Activated naive CD8-positive, alpha-beta T cell treated with anti-CD3 and anti-CD28 coated beads, Interleukin-2, amount 50 U/mL, for 24 hours (primary cell): Measurements from ENCODE around the gene HMG20A.

Experiments used
- ATAC-seq: fragments of 150-1000 bp; cut with Tn5 transposase; one replicate; pipeline ENCODE4 v1.10.0; 2021
- DNase-seq: peaks from one replicate; pipeline ENCODE4 v3.0.0; 2021
- H3K27ac Mint-ChIP-seq: one replicate; pipeline ENCODE4 v1.8.0; 2021; ENCODE audit warnings: mild to moderate bottlenecking, mixed read lengths
- H3K27me3 Mint-ChIP-seq: one replicate; pipeline ENCODE4 v1.8.0; 2021; ENCODE audit warnings: mixed read lengths
- H3K36me3 Mint-ChIP-seq: one replicate; pipeline ENCODE4 v1.8.0; 2021; ENCODE audit warnings: low read depth, mixed read lengths
- H3K4me1 Mint-ChIP-seq: one replicate; pipeline ENCODE4 v1.8.0; 2021; ENCODE audit warnings: mixed read lengths
- H3K4me3 Mint-ChIP-seq: one replicate; pipeline ENCODE4 v1.8.0; 2021; ENCODE audit warnings: mild to moderate bottlenecking, moderate library complexity, mixed read lengths
- H3K9me3 Mint-ChIP-seq: one replicate; pipeline ENCODE4 v1.8.0; 2021; ENCODE audit warnings: mixed read lengths

HMG20A gene

GRCh38 chr15:77414789-77415442, 5.8 kb upstream of the HMG20A start:
- DNase-seq (no peak), ATAC-seq (no peak)
- no peaks in the 10 kb centered on the region for H3K27me3 Mint-ChIP-seq
- no peak overlapping the region for H3K4me3 Mint-ChIP-seq
- H3K9me3 Mint-ChIP-seq: no peaks in the 10 kb centered on the region
- no peak overlapping the region for H3K27ac Mint-ChIP-seq
- H3K4me1 Mint-ChIP-seq: peaks cover 33% of the 10 kb centered on the region
- H3K36me3 Mint-ChIP-seq: peaks cover 5% of the 10 kb centered on the region

- H3K4me1 Mint-ChIP-seq: peaks cover 28% of the 10 kb centered on the region
- DNase-seq (no peak), ATAC-seq (no peak)
- no peaks in the 10 kb centered on the region for H3K9me3 Mint-ChIP-seq
- peaks cover 5% of the 10 kb centered on the region for H3K36me3 Mint-ChIP-seq
- no peaks in the 10 kb centered on the region for H3K27me3 Mint-ChIP-seq
- H3K27ac Mint-ChIP-seq: no peak overlapping the region
- H3K4me3 Mint-ChIP-seq: no peak overlapping the region
Observed at GRCh38 chr15:77415450-77416147, 5.1 kb upstream of the HMG20A start.

- Mint-ChIP-seq H3K9me3 (no peaks in the 10 kb centered on the region), H3K4me1 (peaks cover 27% of the 10 kb centered on the region), H3K36me3 (peaks cover 5% of the 10 kb centered on the region), H3K27me3 (no peaks in the 10 kb centered on the region), H3K4me3 (no peak overlapping the region), H3K27ac (no peak overlapping the region)
- ATAC-seq (no peak), DNase-seq (no peak)
Observed at GRCh38 chr15:77416148-77416455, 4.6 kb upstream of the HMG20A start.

GRCh38 chr15:77416954-77417353, 3.7 kb upstream of the HMG20A start:
- no peak overlapping the region for H3K27ac Mint-ChIP-seq

GRCh38 chr15:77417602-77418001, 3.1 kb upstream of the HMG20A start:
- Mint-ChIP-seq H3K36me3 (peaks cover 3% of the 10 kb centered on the region), H3K4me1 (peaks cover 37% of the 10 kb centered on the region), H3K4me3 (peak overlapping the region; percentile 96), H3K9me3 (no peaks in the 10 kb centered on the region), H3K27ac (no peak overlapping the region), H3K27me3 (no peaks in the 10 kb centered on the region)
- DNase-seq (no peak), ATAC-seq (no peak)

More at GRCh38 chr15:77416954-77417353, 3.7 kb upstream of the HMG20A start:
- H3K36me3 Mint-ChIP-seq: peaks cover 5% of the 10 kb centered on the region
- no peaks in the 10 kb centered on the region for H3K27me3 Mint-ChIP-seq
- H3K9me3 Mint-ChIP-seq: no peaks in the 10 kb centered on the region
- DNase-seq: no peak
- H3K4me3 Mint-ChIP-seq: no peak overlapping the region
- peaks cover 35% of the 10 kb centered on the region for H3K4me1 Mint-ChIP-seq
- no peak for ATAC-seq

- ATAC-seq (no peak), DNase-seq (no peak)
- H3K4me1 Mint-ChIP-seq: peaks cover 44% of the 10 kb centered on the region
- peaks cover 3% of the 10 kb centered on the region for H3K36me3 Mint-ChIP-seq
- H3K27me3 Mint-ChIP-seq: no peaks in the 10 kb centered on the region
- peak overlapping the region; percentile 94 for H3K27ac Mint-ChIP-seq
- H3K9me3 Mint-ChIP-seq: no peaks in the 10 kb centered on the region
- peak overlapping the region; percentile 96 for H3K4me3 Mint-ChIP-seq
Observed at GRCh38 chr15:77418391-77418965, 2.2 kb upstream of the HMG20A start.

GRCh38 chr15:77418966-77419835, 1.5 kb upstream of the HMG20A start:
- Mint-ChIP-seq H3K4me1 (peaks cover 50% of the 10 kb centered on the region), H3K27ac (peak overlapping the region; percentile 94), H3K36me3 (peaks cover 3% of the 10 kb centered on the region), H3K9me3 (no peaks in the 10 kb centered on the region), H3K4me3 (peak overlapping the region; percentile 96), H3K27me3 (no peaks in the 10 kb centered on the region)
- DNase-seq (peak; percentile 65), ATAC-seq (peak; percentile 8)

- peaks cover 3% of the 10 kb centered on the region for H3K36me3 Mint-ChIP-seq
- H3K27me3 Mint-ChIP-seq: no peaks in the 10 kb centered on the region
- peak within 1 kb of the TSS; percentile 97 for H3K27ac Mint-ChIP-seq
- peak; percentile 100 for DNase-seq
- peak within 1 kb of the TSS; percentile 96 for H3K4me3 Mint-ChIP-seq
- no peaks in the 10 kb centered on the region for H3K9me3 Mint-ChIP-seq
- ATAC-seq: peak; percentile 96
- peaks cover 55% of the 10 kb centered on the region for H3K4me1 Mint-ChIP-seq
Observed at GRCh38 chr15:77419836-77420609, 665 bp upstream of the HMG20A start, which contains the start of gene PEAK1. TSS of gene PEAK1 (minus strand) at chr15:77420104. CDS start at chr15:77181926, 238,178 bp downstream.

GRCh38 chr15:77421370-77421700, 647 bp downstream of the HMG20A start:
- Mint-ChIP-seq H3K27me3 (no peaks in the 10 kb centered on the region), H3K36me3 (peaks cover 3% of the 10 kb centered on the region), H3K4me1 (peaks cover 63% of the 10 kb centered on the region), H3K9me3 (no peaks in the 10 kb centered on the region), H3K4me3 (peak overlapping the region; percentile 94), H3K27ac (peak overlapping the region; percentile 97)
- DNase-seq (peak; percentile 14), ATAC-seq (no peak)

GRCh38 chr15:77425104-77425503, 4.4 kb downstream of the HMG20A start:
- DNase-seq: no peak
- H3K36me3 Mint-ChIP-seq: no peaks in the 10 kb centered on the region
- no peaks in the 10 kb centered on the region for H3K27me3 Mint-ChIP-seq
- ATAC-seq: no peak
- H3K4me3 Mint-ChIP-seq: no peak overlapping the region
- no peak overlapping the region for H3K27ac Mint-ChIP-seq
- H3K4me1 Mint-ChIP-seq: peaks cover 60% of the 10 kb centered on the region
- no peaks in the 10 kb centered on the region for H3K9me3 Mint-ChIP-seq

- H3K4me3 Mint-ChIP-seq: no peak overlapping the region
- H3K36me3 Mint-ChIP-seq: peaks cover 2% of the 10 kb centered on the region
- no peak for ATAC-seq
- DNase-seq: no peak
- peaks cover 64% of the 10 kb centered on the region for H3K4me1 Mint-ChIP-seq
- H3K27ac Mint-ChIP-seq: no peak overlapping the region
- no peaks in the 10 kb centered on the region for H3K27me3 Mint-ChIP-seq
- no peaks in the 10 kb centered on the region for H3K9me3 Mint-ChIP-seq
Observed at GRCh38 chr15:77426377-77426776, 5.7 kb downstream of the HMG20A start.

- DNase-seq: no peak
- ATAC-seq: no peak
- Mint-ChIP-seq H3K9me3 (no peaks in the 10 kb centered on the region), H3K27ac (no peak overlapping the region), H3K27me3 (no peaks in the 10 kb centered on the region), H3K36me3 (peaks cover 2% of the 10 kb centered on the region), H3K4me1 (peaks cover 59% of the 10 kb centered on the region), H3K4me3 (no peak overlapping the region)
Observed at GRCh38 chr15:77426871-77427270, 6.2 kb downstream of the HMG20A start.

- H3K27me3 Mint-ChIP-seq: no peaks in the 10 kb centered on the region
- peak; percentile 20 for ATAC-seq
- H3K4me1 Mint-ChIP-seq: peaks cover 35% of the 10 kb centered on the region
Observed at GRCh38 chr15:77430213-77430612, 9.5 kb downstream of the HMG20A start.

GRCh38 chr15:77430652-77431051, 10.0 kb downstream of the HMG20A start:
- DNase-seq (no peak), ATAC-seq (no peak)
- no peaks in the 10 kb centered on the region for H3K27me3 Mint-ChIP-seq
- H3K27ac Mint-ChIP-seq: no peak overlapping the region
- no peak overlapping the region for H3K4me3 Mint-ChIP-seq
- H3K9me3 Mint-ChIP-seq: no peaks in the 10 kb centered on the region
- H3K36me3 Mint-ChIP-seq: peaks cover 2% of the 10 kb centered on the region
- peaks cover 36% of the 10 kb centered on the region for H3K4me1 Mint-ChIP-seq

More at GRCh38 chr15:77430213-77430612, 9.5 kb downstream of the HMG20A start:
- Mint-ChIP-seq H3K36me3 (peaks cover 2% of the 10 kb centered on the region), H3K4me3 (no peak overlapping the region), H3K9me3 (no peaks in the 10 kb centered on the region), H3K27ac (no peak overlapping the region)
- DNase-seq: no peak
